Activated T-helper 1 cell treated with anti-CD3 and anti-CD28 coated beads, Interleukin-12 subunit alpha, Interleukin-12 subunit beta, Interleukin-2, Interleukin-4 antibody, amounts not matched to agents 30 ng/mL and 10 ng/mL and 1 ng/mL, durations not matched to agents 14 hours and 24 hours and 36 hours (primary cell): ENCODE measurements around the gene IL1R2. TPM values are rescaled to one million over a fixed set of nuclear protein-coding genes. Genes with fewer than 3 reads are reported as not detected.
A peak's percentile ranks its signal among the peaks of the same experiment; 100 is the strongest.
"Not testable (repeated sequence)": the region's sequence is repeated elsewhere in the genome, so short reads cannot be mapped to it uniquely, and the experiment has no call there.

ENCODE experiments used
- DNase-seq: peaks from one replicate; pipeline ENCODE4 v3.0.0; 2021; ENCODE audit warnings: low spot score
- H3K27ac Mint-ChIP-seq: one replicate; pipeline ENCODE4 v1.8.0; 2021; ENCODE audit warnings: mild to moderate bottlenecking, mixed read lengths
- H3K27me3 Mint-ChIP-seq: one replicate; pipeline ENCODE4 v1.8.0; 2022; ENCODE audit warnings: mild to moderate bottlenecking, moderate library complexity, mixed read lengths; ENCODE audit not compliant: insufficient read depth
- H3K36me3 Mint-ChIP-seq: one replicate; pipeline ENCODE4 v1.8.0; 2021; ENCODE audit warnings: low read depth, mixed read lengths
- H3K4me1 Mint-ChIP-seq: one replicate; pipeline ENCODE4 v1.8.0; 2021; ENCODE audit warnings: low read depth, mixed read lengths
- H3K4me3 Mint-ChIP-seq: one replicate; pipeline ENCODE4 v1.8.0; 2021; ENCODE audit warnings: mild to moderate bottlenecking, moderate library complexity, mixed read lengths
- H3K9me3 Mint-ChIP-seq: one replicate; pipeline ENCODE4 v1.8.0; 2021; ENCODE audit warnings: mixed read lengths
- intact Hi-C: fragments of 100-400 bp; cut with micrococcal nuclease; formaldehyde crosslinking; loops from one replicate; pipeline ENCODE4 v1.15.1; 2024
- total RNA-seq: library from RNA; stranded (reverse); gene quantifications from 2 replicates; pipeline ENCODE4 v1.2.3, GENCODE V29; 2022

The IL1R2 gene
- total RNA-seq, 1 donor from 2014 or later = 1.3 TPM

DNA sequence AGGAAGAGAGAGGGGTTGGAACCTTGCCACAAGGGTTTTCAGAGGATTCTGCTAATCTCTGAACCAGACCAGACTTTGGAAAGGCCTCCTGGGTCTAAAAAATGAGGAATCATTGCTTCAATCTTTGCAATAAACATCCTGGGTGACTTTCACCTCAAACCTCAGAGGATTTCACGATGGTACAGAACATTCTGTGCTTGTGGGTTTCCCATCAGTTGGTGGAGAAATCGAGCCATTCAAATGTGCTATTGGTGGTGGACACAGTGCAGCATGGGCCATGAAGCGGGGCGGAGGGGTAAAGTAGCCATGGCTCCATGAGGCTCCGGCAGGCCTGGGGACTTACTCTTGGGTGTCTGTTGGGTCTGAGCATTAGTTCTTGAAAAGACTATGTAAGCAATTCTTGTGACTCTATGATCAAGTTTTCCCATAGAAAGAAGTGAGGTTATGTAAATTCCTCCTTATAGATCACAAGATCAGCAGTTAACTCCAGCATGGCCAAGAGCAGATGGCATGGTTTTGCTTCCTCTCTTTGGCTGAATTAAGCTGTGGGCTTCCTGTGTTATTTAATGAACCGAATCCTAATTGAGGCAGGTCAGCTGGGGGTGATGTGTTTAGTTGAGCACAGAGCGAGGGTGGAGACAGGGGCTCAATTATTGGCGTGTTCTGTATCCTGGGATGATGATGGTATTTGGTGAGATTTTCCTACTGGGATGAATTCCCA is 1.9 kb upstream of the IL1R2 start:
- no peaks in the 10 kb centered on the region for H3K36me3 Mint-ChIP-seq
- peaks cover 24% of the 10 kb centered on the region for H3K27me3 Mint-ChIP-seq
- intact Hi-C loops = loop anchor here (10.0 kb wide), 1 partner anchor 645 kb away; no protein-coding TSS in a partner anchor
- H3K4me1 Mint-ChIP-seq = peaks cover 7% of the 10 kb centered on the region
- H3K9me3 Mint-ChIP-seq = no peaks in the 10 kb centered on the region
- H3K4me3 Mint-ChIP-seq = no peak overlapping the region
- H3K27ac Mint-ChIP-seq = no peak overlapping the region
- no peak for DNase-seq

- Mint-ChIP-seq H3K9me3 (no peaks in the 10 kb centered on the region), H3K4me3 (no peak overlapping the region), H3K36me3 (no peaks in the 10 kb centered on the region), H3K27me3 (peaks cover 22% of the 10 kb centered on the region), H3K27ac (no peak overlapping the region), H3K4me1 (peaks cover 6% of the 10 kb centered on the region)
- intact Hi-C loops = loop anchor here (10.0 kb wide), 1 partner anchor 649 kb away; no protein-coding TSS in a partner anchor
- no peak for DNase-seq
Observed at GRCh38 chr2:101993772-101994171, 2.0 kb downstream of the IL1R2 start.

GRCh38 chr2:101995019-101995418 is 3.3 kb downstream of the IL1R2 start:
- Mint-ChIP-seq H3K36me3 (no peaks in the 10 kb centered on the region), H3K4me3 (no peak overlapping the region), H3K27me3 (peaks cover 22% of the 10 kb centered on the region), H3K4me1 (peaks cover 12% of the 10 kb centered on the region), H3K27ac (no peak overlapping the region), H3K9me3 (no peaks in the 10 kb centered on the region)
- no peak for DNase-seq
- intact Hi-C loops = loop anchor here (10.0 kb wide), 1 partner anchor 650 kb away; no protein-coding TSS in a partner anchor

- H3K9me3 Mint-ChIP-seq = no peaks in the 10 kb centered on the region
- peaks cover 19% of the 10 kb centered on the region for H3K4me1 Mint-ChIP-seq
- H3K27me3 Mint-ChIP-seq = peaks cover 19% of the 10 kb centered on the region
- intact Hi-C loops = loop anchor here (10.0 kb wide), 1 partner anchor 651 kb away; no protein-coding TSS in a partner anchor
- H3K4me3 Mint-ChIP-seq = no peak overlapping the region
- no peak overlapping the region for H3K27ac Mint-ChIP-seq
- no peaks in the 10 kb centered on the region for H3K36me3 Mint-ChIP-seq
- no peak for DNase-seq
Observed at GRCh38 chr2:101995804-101996203, 4.0 kb downstream of the IL1R2 start.

DNA sequence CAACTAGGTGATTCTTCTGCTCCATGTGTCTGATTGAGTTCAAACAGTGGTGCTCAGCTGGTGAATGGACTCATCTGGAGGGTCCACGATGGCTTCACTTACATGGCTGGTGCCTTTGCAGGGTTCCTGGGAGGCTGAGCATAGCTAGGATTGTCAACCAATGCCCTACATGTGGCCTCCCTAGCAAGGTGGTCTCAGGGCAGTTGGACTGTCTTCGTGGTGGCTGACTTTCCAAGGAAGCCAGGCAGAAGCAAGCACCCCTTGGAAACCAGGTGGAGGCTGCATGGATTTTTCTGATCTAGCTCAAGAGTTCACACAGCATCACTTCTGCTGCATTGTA is 6.8 kb downstream of the IL1R2 start:
- H3K4me1 Mint-ChIP-seq = peaks cover 27% of the 10 kb centered on the region
- H3K27ac Mint-ChIP-seq = peak overlapping the region; percentile 76
- no peaks in the 10 kb centered on the region for H3K9me3 Mint-ChIP-seq
- H3K4me3 Mint-ChIP-seq = no peak overlapping the region
- intact Hi-C loops = loop anchor here (10.0 kb wide), 1 partner anchor 654 kb away; no protein-coding TSS in a partner anchor
- H3K36me3 Mint-ChIP-seq = no peaks in the 10 kb centered on the region
- H3K27me3 Mint-ChIP-seq = peaks cover 6% of the 10 kb centered on the region
- no peak for DNase-seq

GRCh38 chr2:101998896-101999789 is 7.4 kb downstream of the IL1R2 start:
- Mint-ChIP-seq H3K36me3 (no peaks in the 10 kb centered on the region), H3K4me1 (peaks cover 27% of the 10 kb centered on the region), H3K27ac (peak overlapping the region; percentile 76), H3K4me3 (no peak overlapping the region), H3K27me3 (peaks cover 4% of the 10 kb centered on the region), H3K9me3 (no peaks in the 10 kb centered on the region)
- intact Hi-C loops = loop anchor here (1.0 to 10.0 kb wide), 4 partner anchors 84 to 654 kb away; no protein-coding TSS in a partner anchor
- no peak for DNase-seq

DNA sequence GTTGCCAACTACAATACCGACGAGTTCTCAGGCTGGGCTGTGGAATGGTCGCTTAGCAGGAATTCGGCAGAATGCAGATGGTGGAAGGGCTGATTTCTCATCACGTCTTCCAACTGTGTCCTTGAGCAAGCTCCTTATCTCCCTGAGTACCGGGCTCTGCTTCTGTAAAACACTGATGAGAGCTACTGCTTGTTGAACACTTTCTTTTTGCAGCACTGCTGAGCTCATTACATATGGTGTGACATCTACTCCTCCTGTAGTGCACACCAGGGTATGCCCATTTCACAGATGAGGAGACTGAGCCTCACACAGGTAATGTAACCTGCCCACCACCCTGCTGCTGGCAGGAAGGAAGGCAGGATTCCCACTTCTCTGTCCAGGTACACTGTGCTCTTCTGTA is 8.3 kb downstream of the IL1R2 start:
- H3K27ac Mint-ChIP-seq = no peak overlapping the region
- H3K4me3 Mint-ChIP-seq = no peak overlapping the region
- H3K9me3 Mint-ChIP-seq = no peaks in the 10 kb centered on the region
- H3K27me3 Mint-ChIP-seq = peaks cover 2% of the 10 kb centered on the region
- H3K4me1 Mint-ChIP-seq = peaks cover 27% of the 10 kb centered on the region
- no peak for DNase-seq
- H3K36me3 Mint-ChIP-seq = no peaks in the 10 kb centered on the region
- intact Hi-C loops = loop anchor here (10.0 kb wide), 1 partner anchor 365 kb away; no protein-coding TSS in a partner anchor

DNA sequence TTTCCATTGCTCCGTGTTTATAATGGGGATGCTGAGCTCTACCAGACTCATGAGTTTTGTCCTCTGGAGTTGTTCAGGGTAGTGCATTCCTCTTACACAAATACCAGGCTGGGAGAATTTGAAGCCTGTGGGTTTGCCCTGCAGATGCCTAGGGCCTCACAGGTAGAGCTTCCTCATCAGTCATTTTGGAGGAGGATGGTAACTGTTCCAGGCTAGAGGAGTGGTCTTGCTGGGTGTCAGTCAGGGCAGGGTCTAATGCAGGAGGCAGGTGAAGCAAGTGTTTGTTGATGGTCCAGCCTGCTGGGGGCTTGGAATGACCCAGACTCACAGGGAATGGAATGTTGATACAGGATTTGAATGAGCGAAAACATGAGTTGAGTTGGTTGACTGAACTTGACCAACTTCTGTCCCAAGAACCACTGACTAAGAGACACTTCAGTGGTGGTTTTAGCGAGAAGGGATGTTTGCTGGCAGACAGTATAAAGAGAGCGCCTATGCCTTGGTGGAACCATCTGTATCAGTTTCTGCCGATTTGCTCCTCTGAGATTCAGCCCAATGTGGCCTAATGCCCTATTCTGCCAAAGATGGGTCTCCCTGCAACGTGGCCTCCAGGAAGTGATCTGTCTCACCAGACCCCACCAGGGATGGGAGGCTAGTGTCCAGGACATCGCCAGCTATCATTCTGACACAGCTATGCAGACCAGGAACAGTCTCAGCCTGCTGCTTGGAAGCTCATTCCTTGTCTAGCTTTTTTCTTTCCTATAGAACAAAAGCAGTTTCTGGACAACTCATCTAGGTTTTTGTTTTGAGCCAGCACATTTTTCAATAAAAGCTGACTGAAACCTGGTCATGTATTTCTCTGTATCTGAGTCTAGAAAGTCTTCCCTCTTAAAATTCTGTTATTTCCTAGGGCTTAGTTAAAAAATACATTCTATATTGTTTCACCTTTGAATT is 9.3 kb downstream of the IL1R2 start:
- Mint-ChIP-seq H3K27me3 (no peaks in the 10 kb centered on the region), H3K9me3 (no peaks in the 10 kb centered on the region), H3K4me1 (peaks cover 29% of the 10 kb centered on the region), H3K36me3 (no peaks in the 10 kb centered on the region), H3K27ac (peak overlapping the region; percentile 51), H3K4me3 (no peak overlapping the region)
- intact Hi-C loops = loop anchor here (1.0 to 10.0 kb wide), 3 partner anchors 136 to 364 kb away; no protein-coding TSS in a partner anchor
- no peak for DNase-seq

DNA sequence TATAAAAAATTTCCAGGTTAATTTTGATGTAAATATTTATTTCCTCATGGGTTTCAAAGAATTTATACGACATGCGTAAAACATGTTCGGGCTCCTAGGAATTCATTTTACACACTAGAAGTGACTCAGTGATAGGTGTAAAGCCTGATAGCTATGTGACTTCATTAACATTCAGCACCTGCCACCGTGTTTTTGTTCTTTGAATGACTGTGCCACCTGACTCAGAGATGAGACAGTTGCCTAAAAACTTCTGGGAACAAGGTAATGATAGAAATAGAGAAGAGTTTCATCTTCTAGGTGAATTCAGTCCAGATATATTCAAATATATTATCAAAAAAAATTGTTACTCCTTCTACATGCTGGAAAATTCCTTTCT is 10.0 kb downstream of the IL1R2 start:
- intact Hi-C loops = loop anchor here (1.0 to 10.0 kb wide), 3 partner anchors 136 to 363 kb away; no protein-coding TSS in a partner anchor
- DNase-seq = no peak
- H3K36me3 Mint-ChIP-seq = no peaks in the 10 kb centered on the region
- peak overlapping the region; percentile 5 for H3K27ac Mint-ChIP-seq
- no peak overlapping the region for H3K4me3 Mint-ChIP-seq
- no peaks in the 10 kb centered on the region for H3K27me3 Mint-ChIP-seq
- H3K9me3 Mint-ChIP-seq = no peaks in the 10 kb centered on the region
- peaks cover 32% of the 10 kb centered on the region for H3K4me1 Mint-ChIP-seq

- DNase-seq = no peak
- intact Hi-C loops = loop anchor here (10.0 kb wide), 1 partner anchor 363 kb away; no protein-coding TSS in a partner anchor
- Mint-ChIP-seq H3K9me3 (no peaks in the 10 kb centered on the region), H3K27ac (no peak overlapping the region), H3K36me3 (no peaks in the 10 kb centered on the region), H3K4me3 (no peak overlapping the region), H3K4me1 (peaks cover 32% of the 10 kb centered on the region), H3K27me3 (no peaks in the 10 kb centered on the region)
Observed at GRCh38 chr2:102002228-102002627, 10.5 kb downstream of the IL1R2 start.

GRCh38 chr2:102002909-102003308 is 11.1 kb downstream of the IL1R2 start:
- peaks cover 32% of the 10 kb centered on the region for H3K4me1 Mint-ChIP-seq
- DNase-seq, H3K27me3 Mint-ChIP-seq, H3K36me3 Mint-ChIP-seq, H3K4me3 Mint-ChIP-seq, H3K27ac Mint-ChIP-seq, H3K9me3 Mint-ChIP-seq: not testable (repeated sequence)
- intact Hi-C loops = loop anchor here (10.0 kb wide), 1 partner anchor 362 kb away; no protein-coding TSS in a partner anchor

GRCh38 chr2:102003696-102004095 is 11.9 kb downstream of the IL1R2 start:
- Mint-ChIP-seq H3K9me3 (no peaks in the 10 kb centered on the region), H3K27me3 (peaks cover 2% of the 10 kb centered on the region), H3K27ac (no peak overlapping the region), H3K36me3 (no peaks in the 10 kb centered on the region), H3K4me1 (peaks cover 27% of the 10 kb centered on the region), H3K4me3 (no peak overlapping the region)
- no peak for DNase-seq
- intact Hi-C loops = loop anchor here (2.0 to 10.0 kb wide), 2 partner anchors 17 to 361 kb away; no protein-coding TSS in a partner anchor
